HepG2 (cell line): ENCODE data around the gene SNHG17. TPM values are rescaled to one million over a fixed set of nuclear protein-coding genes. Genes with fewer than 3 reads are reported as not detected.

ENCODE experiments used
- ATAC-seq: fragments of 200-7000 bp; cut with Tn5 transposase; 3 replicates; pipeline ENCODE4 v1.9.1; 2020; ENCODE audit warnings: mild to moderate bottlenecking, moderate library complexity
- BruUV-seq: library from RNA; stranded (reverse); fragments of 400-500 nt; replicated peaks from 2 replicates; lab custom pipeline; 2021; lab: Mats Ljungman, UMichigan
- CTCF ChIA-PET: fragments of 300-600 bp; formaldehyde crosslinking; extraction: SDS; loops from one replicate; lab custom pipeline; 2021; ENCODE audit warnings: low total read pairs, inconsistent platforms, low intra/inter-chr PET ratio; lab: Yijun Ruan, JAX
- POLR2A ChIA-PET: fragments of 350-600 bp; sonication (Branson Sonifier 250); formaldehyde crosslinking; loops from one replicate; lab custom pipeline; 2020; ENCODE audit warnings: antibody characterized with exemption, inconsistent platforms; lab: Yijun Ruan, JAX
- DNase-seq: peaks from one replicate; pipeline ENCODE4 v3.0.0-alpha.2; 2015; ENCODE audit warnings: low spot score
- FAIRE-seq: peaks from 3 replicates; lab custom pipeline; 2011; peaks lifted over from hg19 to GRCh38; lab: Jason Lieb, UNC
- H2AFZ ChIP-seq: one replicate; pipeline ENCODE4 v1.6.1; 2011; ENCODE audit warnings: low read length, inconsistent platforms
- H3K27ac ChIP-seq: fragments of 300-600 bp; 3 replicates; pipeline ENCODE4 v1.8.0; 2011; ENCODE audit warnings: mixed run types, mild to moderate bottlenecking, mixed read lengths, low read length, inconsistent platforms; ENCODE audit not compliant: insufficient read depth; ENCODE audit errors: extremely low read length
- H3K27me3 ChIP-seq, 2 experiments: fragments of 200-600 bp in 1 of 2; 2 replicates in 1 of 2; 3 replicates in 1 of 2; pipeline versions ENCODE4 v1.6.0 to v1.8.0; 2011; ENCODE audit warnings: low read length in 2 of 2, mild to moderate bottlenecking in 2 of 2, moderate library complexity in 2 of 2, inconsistent platforms in 1 of 2; ENCODE audit not compliant: insufficient read depth in 2 of 2, control insufficient read depth in 1 of 2
- H3K36me3 ChIP-seq, 2 experiments: fragments of 200-600 bp in 1 of 2; replicated peaks in 1 of 2; 2 replicates in 1 of 2; 3 replicates in 1 of 2; pipeline versions ENCODE4 v1.5.1 to v1.8.0; 2011; ENCODE audit warnings: low read length in 2 of 2, inconsistent platforms in 1 of 2; ENCODE audit not compliant: insufficient read depth in 2 of 2, control insufficient read depth in 1 of 2
- H3K4me1 ChIP-seq: 2 replicates; pipeline ENCODE4 v1.5.1; 2012; ENCODE audit warnings: low read length, inconsistent platforms; ENCODE audit not compliant: insufficient read depth
- H3K4me2 ChIP-seq: 2 replicates; pipeline ENCODE4 v1.6.0; 2011; ENCODE audit warnings: low read depth, low read length, inconsistent platforms
- H3K4me3 ChIP-seq, 3 experiments: fragments of 200-600 bp in 1 of 3; sonication (generic), shearing (Covaris generic) in 1 of 3; replicated peaks in 1 of 3; 2 replicates each; pipeline ENCODE4 v1.5.1; 2011 to 2016; ENCODE audit warnings: low read length in 3 of 3, inconsistent platforms in 2 of 3, low read depth in 2 of 3, mild to moderate bottlenecking in 2 of 3, control low read depth in 1 of 3, mixed read lengths in 1 of 3; ENCODE audit not compliant: insufficient read depth in 1 of 3
- H3K79me2 ChIP-seq: one replicate; pipeline ENCODE4 v1.6.1; 2011; ENCODE audit warnings: low read length, inconsistent platforms; ENCODE audit not compliant: insufficient read depth
- H3K9ac ChIP-seq: 2 replicates; pipeline ENCODE4 v1.6.0; 2011; ENCODE audit warnings: mild to moderate bottlenecking, low read depth, low read length, inconsistent platforms; ENCODE audit not compliant: insufficient read depth
- H3K9me3 ChIP-seq: 2 replicates; pipeline ENCODE4 v1.5.1; 2012; ENCODE audit warnings: mild to moderate bottlenecking, low read length
- H4K20me1 ChIP-seq: 2 replicates; pipeline ENCODE4 v1.6.0; 2011; ENCODE audit warnings: inconsistent platforms, mild to moderate bottlenecking, low read length, moderate library complexity; ENCODE audit not compliant: insufficient read depth
- FOXP1 ChIP-seq, 2 experiments: fragments of 450-650 bp in 1 of 2; IDR thresholded peaks; 2 replicates each; pipeline ENCODE4 v1.6.1; 2017 to 2018; ENCODE audit warnings: antibody characterized with exemption in 1 of 2
- GPN1 ChIP-seq: sonication (generic); formaldehyde crosslinking; IDR thresholded peaks from 2 replicates; pipeline ENCODE4 v1.5.1; 2020; ENCODE audit warnings: missing genetic modification reagents, borderline replicate concordance
- HNF4G ChIP-seq, 2 experiments: sonication (generic) in 1 of 2; formaldehyde crosslinking in 1 of 2; IDR thresholded peaks; 2 replicates each; pipeline versions ENCODE4 v1.4.0 to v1.6.1; 2011 to 2020; ENCODE audit warnings: borderline replicate concordance in 2 of 2, low read depth in 2 of 2, mild to moderate bottlenecking in 2 of 2, low read length in 1 of 2, missing genetic modification reagents in 1 of 2, moderate library complexity in 1 of 2
- MIXL1 ChIP-seq: IDR thresholded peaks from 2 replicates; pipeline ENCODE4 v1.6.1; 2016
- NBN ChIP-seq: fragments of 450-650 bp; conservative IDR thresholded peaks from 2 replicates; pipeline ENCODE4 v1.6.1; 2017
- PTBP1 ChIP-seq: fragments of 200-400 bp; formaldehyde crosslinking; IDR thresholded peaks from 2 replicates; pipeline ENCODE4 v1.6.1; 2018; ENCODE audit warnings: low read length, low read depth; ENCODE audit not compliant: poor library complexity, severe bottlenecking
- TARDBP ChIP-seq: sonication (generic); formaldehyde crosslinking; IDR thresholded peaks from 2 replicates; pipeline ENCODE4 v1.8.0; 2022; ENCODE audit warnings: mild to moderate bottlenecking, missing genetic modification reagents
- ZBED4 ChIP-seq: sonication (generic); formaldehyde crosslinking; IDR thresholded peaks from 2 replicates; pipeline ENCODE4 v1.4.0; 2020; ENCODE audit warnings: missing genetic modification reagents, borderline replicate concordance
- ZFP36L2 ChIP-seq: sonication (generic); formaldehyde crosslinking; IDR thresholded peaks from 2 replicates; pipeline ENCODE4 v1.4.0; 2020; ENCODE audit warnings: missing genetic modification reagents
- ZFP41 ChIP-seq: sonication (generic); formaldehyde crosslinking; IDR thresholded peaks from 2 replicates; pipeline ENCODE4 v1.4.0; 2020; ENCODE audit warnings: mild to moderate bottlenecking, missing genetic modification reagents, borderline replicate concordance
- ZMYM3 ChIP-seq: sonication (generic); formaldehyde crosslinking; IDR thresholded peaks from 2 replicates; pipeline ENCODE4 v1.5.1; 2020; ENCODE audit warnings: mild to moderate bottlenecking, missing genetic modification reagents
- ZNF20 ChIP-seq: sonication (generic); formaldehyde crosslinking; IDR thresholded peaks from 2 replicates; pipeline ENCODE4 v1.4.0; 2020; ENCODE audit warnings: mild to moderate bottlenecking, moderate library complexity, missing genetic modification reagents
- ZNF33A ChIP-seq: sonication (generic); formaldehyde crosslinking; IDR thresholded peaks from 2 replicates; pipeline ENCODE4 v1.5.1; 2020; ENCODE audit warnings: missing genetic modification reagents, mild to moderate bottlenecking, moderate library complexity, borderline replicate concordance
- ZNF430 ChIP-seq: sonication (generic); formaldehyde crosslinking; IDR thresholded peaks from 2 replicates; pipeline ENCODE4 v1.9.0; 2021; ENCODE audit warnings: mild to moderate bottlenecking, missing genetic modification reagents
- ZNF572 ChIP-seq: sonication (generic); formaldehyde crosslinking; IDR thresholded peaks from 2 replicates; pipeline ENCODE4 v1.5.1; 2020; ENCODE audit warnings: mild to moderate bottlenecking, missing genetic modification reagents
- ZNF614 ChIP-seq: IDR thresholded peaks from 2 replicates; pipeline ENCODE4 v1.6.1; 2018; ENCODE audit warnings: missing biosample characterization, missing genetic modification reagents, inconsistent platforms, borderline replicate concordance
- WGBS: methylation state at CpG from one replicate; pipeline ENCODE4 v1.1.6; 2017; ENCODE audit warnings: low lambda C conversion rate; 5-methylcytosine and 5-hydroxymethylcytosine counted together
- in situ Hi-C: cut with HindIII; loops from 2 replicates; pipeline ENCODE4 v1.10.0; 2017; ENCODE audit warnings: low pct_unique_long_range_greater_than_20kb; ENCODE audit not compliant: extremely low pct_ligation_motif_present
- intact Hi-C: fragments of 100-400 bp; cut with micrococcal nuclease; formaldehyde crosslinking; loops from one replicate; pipeline ENCODE4 v1.10.0; 2022; ENCODE audit not compliant: unreplicated experiment
- polyA plus RNA-seq, 8 experiments: library from polyadenylated mRNA; depleted of rRNA in 3 of 8; stranded (reverse) in 7 of 8; unstranded in 1 of 8; fragments of >200 nt; fragmentation: Illumina TruSeq in 4 of 8; extraction: Trizol in 4 of 8; gene quantifications; 2 replicates each; pipeline versions ENCODE4 v1.2.1 to v1.2.3, GENCODE V29; 2011 to 2016; ENCODE audit warnings: low read depth in 4 of 8, missing spikeins in 1 of 8, mixed read lengths in 1 of 8; ENCODE audit not compliant: insufficient read depth in 1 of 8
- total RNA-seq, 5 experiments: library from RNA; depleted of rRNA; stranded (reverse); fragments of >200 nt; fragmentation: Illumina TruSeq; extraction: Trizol; gene quantifications; 2 replicates each; pipeline ENCODE4 v1.2.3, GENCODE V29; 2016; ENCODE audit warnings: low read depth in 1 of 5
- TF ChIP-seq, protein P1 (sequence below): sonication (generic); formaldehyde crosslinking; IDR thresholded peaks from 2 replicates; pipeline ENCODE4 v1.4.0; 2020; ENCODE audit warnings: missing genetic modification reagents, mild to moderate bottlenecking, borderline replicate concordance

Gene SNHG17
- total and polyA plus RNA-seq, 2 of the 13 experiments (the other 11 are each of a cell fraction or from before 2014, with no cell fraction given), result 26.2 to 41.2 TPM

- in situ Hi-C loops, result loop anchor here (25.0 kb wide), 1 partner anchor 292 kb away; the partner anchor contains the start of gene ACTR5
- CTCF ChIA-PET, result interaction anchor here (0.8 to 6.0 kb wide), 3 partner anchors 10 to 89 kb away, joined by 3 to 314 read pairs (median 18); partner anchors contain the start of genes RALGAPB and SNHG17
- TF ChIP-seq ZFP36L2, result no peak
- TF ChIP-seq FOXP1 (IDR thresholded peaks at IDR 0.05), result no peak
- 0 out of 2 replicates have a peak, but pooled peaks have one; percentile 30 for TF ChIP-seq FOXP1 (CRISPR knock-in tag; IDR thresholded peaks at IDR 0.05)
- TF ChIP-seq PTBP1, result no peak
- no peak for TF ChIP-seq GPN1 (CRISPR knock-in tag)
- TF ChIP-seq, protein P1, sequence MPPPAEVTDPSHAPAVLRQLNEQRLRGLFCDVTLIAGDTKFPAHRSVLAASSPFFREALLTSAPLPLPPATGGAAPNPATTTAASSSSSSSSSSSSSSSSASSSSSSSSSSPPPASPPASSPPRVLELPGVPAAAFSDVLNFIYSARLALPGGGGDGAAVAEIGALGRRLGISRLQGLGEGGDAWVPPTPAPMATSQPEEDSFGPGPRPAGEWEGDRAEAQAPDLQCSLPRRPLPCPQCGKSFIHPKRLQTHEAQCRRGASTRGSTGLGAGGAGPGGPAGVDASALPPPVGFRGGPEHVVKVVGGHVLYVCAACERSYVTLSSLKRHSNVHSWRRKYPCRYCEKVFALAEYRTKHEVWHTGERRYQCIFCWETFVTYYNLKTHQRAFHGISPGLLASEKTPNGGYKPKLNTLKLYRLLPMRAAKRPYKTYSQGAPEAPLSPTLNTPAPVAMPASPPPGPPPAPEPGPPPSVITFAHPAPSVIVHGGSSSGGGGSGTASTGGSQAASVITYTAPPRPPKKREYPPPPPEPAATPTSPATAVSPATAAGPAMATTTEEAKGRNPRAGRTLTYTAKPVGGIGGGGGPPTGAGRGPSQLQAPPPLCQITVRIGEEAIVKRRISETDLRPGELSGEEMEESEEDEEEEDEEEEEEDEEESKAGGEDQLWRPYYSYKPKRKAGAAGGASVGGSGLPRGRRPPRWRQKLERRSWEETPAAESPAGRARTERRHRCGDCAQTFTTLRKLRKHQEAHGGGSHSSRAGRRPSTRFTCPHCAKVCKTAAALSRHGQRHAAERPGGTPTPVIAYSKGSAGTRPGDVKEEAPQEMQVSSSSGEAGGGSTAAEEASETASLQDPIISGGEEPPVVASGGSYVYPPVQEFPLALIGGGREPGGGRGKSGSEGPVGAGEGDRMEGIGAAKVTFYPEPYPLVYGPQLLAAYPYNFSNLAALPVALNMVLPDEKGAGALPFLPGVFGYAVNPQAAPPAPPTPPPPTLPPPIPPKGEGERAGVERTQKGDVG, result no peak
- peak; percentile 22; the same call in 1 of the 2 replicates for TF ChIP-seq HNF4G (IDR thresholded peaks at IDR 0.05; ENCODE audit: borderline replicate concordance, low read depth, low read length)
- no peak for TF ChIP-seq HNF4G (CRISPR knock-in tag; IDR thresholded peaks at IDR 0.05; ENCODE audit: borderline replicate concordance, low read depth)
- TF ChIP-seq ZBED4, result peak; percentile 81; the same call in 1 of the 2 replicates
- TF ChIP-seq ZNF33A (CRISPR knock-in tag), result no peak
- no peak for TF ChIP-seq ZNF614 (CRISPR knock-in tag)
- TF ChIP-seq ZFP41 (CRISPR knock-in tag), result no peak
- TF ChIP-seq ZMYM3 (CRISPR knock-in tag), result peak; percentile 99
- no peak for TF ChIP-seq NBN
- peak; percentile 53; the same call in 1 of the 2 replicates for TF ChIP-seq TARDBP
- TF ChIP-seq MIXL1 (CRISPR knock-in tag), result peak; percentile 12; the same call in 1 of the 2 replicates
- no peak for TF ChIP-seq ZNF572 (CRISPR knock-in tag)
- no peak for TF ChIP-seq ZNF20 (CRISPR knock-in tag)
- TF ChIP-seq ZNF430, result no peak
Measured at GRCh38 chr20:38445381-38445796, 10.3 kb upstream of the SNHG17 start.

More at GRCh38 chr20:38445381-38445796, 10.3 kb upstream of the SNHG17 start:
- peak overlapping the region; percentile 94 for H2AFZ ChIP-seq
- H3K9ac ChIP-seq, result no peak overlapping the region
- WGBS, result 8% methylated on average over 3 of the region's 3 CpGs
- BruUV-seq, result no TSS peak
- peak overlapping the region; percentile 92 for H3K4me2 ChIP-seq
- no peaks in the 10 kb centered on the region; a peak in 1 of 5 replicates for H3K27me3 ChIP-seq
- H4K20me1 ChIP-seq, result no peaks in the 10 kb centered on the region
- H3K9me3 ChIP-seq, result no peaks in the 10 kb centered on the region
- H3K79me2 ChIP-seq, result peaks cover 12% of the 10 kb centered on the region
- DNase-seq, result no peak
- H3K27ac ChIP-seq, result no peak overlapping the region
- peaks cover 42% of the 10 kb centered on the region for H3K4me1 ChIP-seq
- intact Hi-C loops, result no loop called here
- POLR2A ChIA-PET, result interaction anchor here (0.6 to 5.1 kb wide), 5 partner anchors 8 to 27 kb away, joined by 3 to 294 read pairs (median 23); partner anchors contain the start of genes RALGAPB and SNHG17
- no peak for ATAC-seq
- FAIRE-seq, result no peak
- H3K4me3 ChIP-seq, result peak overlapping the region in 1 of 3 experiments; percentile 99; a peak in 1 of 6 replicates
- H3K36me3 ChIP-seq, result peaks cover 10 to 18% of the 10 kb centered on the region in 2 experiments
